BE2C (cell line): Measurements from ENCODE around the gene NAB2.
A peak's percentile ranks its signal among the peaks of the same experiment; 100 is the strongest.

Experiments
- DNase-seq: peaks from one replicate; pipeline ENCODE4 v3.0.0-alpha.2; 2020
- H3K27me3 ChIP-seq: fragments of 250-450 bp; sonication (Bioruptor Pico); 2 replicates; pipeline ENCODE4 v1.5.1; 2020; ENCODE audit warnings: mild to moderate bottlenecking
- H3K36me3 ChIP-seq: fragments of 250-450 bp; sonication (Bioruptor Pico); 2 replicates; pipeline ENCODE4 v1.5.1; 2020; ENCODE audit warnings: mild to moderate bottlenecking
- H3K4me1 ChIP-seq: fragments of 250-450 bp; sonication (Bioruptor Pico); 2 replicates; pipeline ENCODE4 v1.5.1; 2020
- H3K4me3 ChIP-seq: 2 replicates; pipeline ENCODE4 v1.5.1; 2011; ENCODE audit warnings: low read depth, low read length
- H3K9me3 ChIP-seq: fragments of 250-450 bp; sonication (Bioruptor Pico); 2 replicates; pipeline ENCODE4 v1.5.1; 2020
- TF ChIP-seq, protein P1 (sequence below): IDR thresholded peaks from 2 replicates; pipeline ENCODE4 v1.5.1; 2012; ENCODE audit warnings: mild to moderate bottlenecking, low read depth, low read length

The NAB2 gene

DNA sequence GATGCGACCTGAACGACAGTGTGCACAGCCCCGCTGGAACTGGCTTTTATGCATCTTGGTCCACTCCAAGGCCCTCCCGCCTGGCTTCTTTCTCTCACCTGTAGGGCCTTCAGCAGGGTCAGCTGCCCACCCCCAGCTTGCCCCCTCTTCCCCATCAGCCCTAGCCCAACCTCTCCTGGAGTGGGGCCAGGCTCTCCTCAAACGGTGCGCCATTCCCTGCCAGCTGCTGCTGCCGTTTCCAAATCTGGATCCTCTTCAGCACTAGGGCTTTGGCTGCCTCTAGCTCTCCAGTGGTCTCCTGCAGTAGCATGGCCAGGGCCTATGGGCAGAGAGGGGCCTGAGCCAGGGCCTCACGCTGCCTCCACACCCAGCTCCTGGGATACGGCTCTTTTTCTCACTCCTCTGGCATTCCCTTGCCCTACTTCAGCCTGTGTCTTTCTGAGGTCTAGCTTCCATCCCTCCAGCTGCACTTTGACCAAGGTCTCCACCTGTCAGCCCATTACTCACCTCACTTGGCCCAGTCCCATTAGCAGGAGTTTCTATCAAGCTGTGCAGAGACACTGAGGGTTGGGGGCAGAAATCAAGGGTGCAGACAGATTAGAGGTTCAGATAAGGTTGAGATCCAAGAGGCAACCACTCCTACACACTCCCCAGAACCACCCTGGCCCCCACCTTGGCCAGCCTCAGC, 17.3 kb downstream of the NAB2 start:
- no peak for DNase-seq
- Histone ChIP-seq H3K36me3 (no peaks in the 10 kb centered on the region), H3K4me1 (peaks cover 8% of the 10 kb centered on the region), H3K4me3 (no peak overlapping the region), H3K9me3 (no peaks in the 10 kb centered on the region), H3K27me3 (no peaks in the 10 kb centered on the region)
- TF ChIP-seq, protein P1, sequence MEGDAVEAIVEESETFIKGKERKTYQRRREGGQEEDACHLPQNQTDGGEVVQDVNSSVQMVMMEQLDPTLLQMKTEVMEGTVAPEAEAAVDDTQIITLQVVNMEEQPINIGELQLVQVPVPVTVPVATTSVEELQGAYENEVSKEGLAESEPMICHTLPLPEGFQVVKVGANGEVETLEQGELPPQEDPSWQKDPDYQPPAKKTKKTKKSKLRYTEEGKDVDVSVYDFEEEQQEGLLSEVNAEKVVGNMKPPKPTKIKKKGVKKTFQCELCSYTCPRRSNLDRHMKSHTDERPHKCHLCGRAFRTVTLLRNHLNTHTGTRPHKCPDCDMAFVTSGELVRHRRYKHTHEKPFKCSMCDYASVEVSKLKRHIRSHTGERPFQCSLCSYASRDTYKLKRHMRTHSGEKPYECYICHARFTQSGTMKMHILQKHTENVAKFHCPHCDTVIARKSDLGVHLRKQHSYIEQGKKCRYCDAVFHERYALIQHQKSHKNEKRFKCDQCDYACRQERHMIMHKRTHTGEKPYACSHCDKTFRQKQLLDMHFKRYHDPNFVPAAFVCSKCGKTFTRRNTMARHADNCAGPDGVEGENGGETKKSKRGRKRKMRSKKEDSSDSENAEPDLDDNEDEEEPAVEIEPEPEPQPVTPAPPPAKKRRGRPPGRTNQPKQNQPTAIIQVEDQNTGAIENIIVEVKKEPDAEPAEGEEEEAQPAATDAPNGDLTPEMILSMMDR, result no peak

DNA sequence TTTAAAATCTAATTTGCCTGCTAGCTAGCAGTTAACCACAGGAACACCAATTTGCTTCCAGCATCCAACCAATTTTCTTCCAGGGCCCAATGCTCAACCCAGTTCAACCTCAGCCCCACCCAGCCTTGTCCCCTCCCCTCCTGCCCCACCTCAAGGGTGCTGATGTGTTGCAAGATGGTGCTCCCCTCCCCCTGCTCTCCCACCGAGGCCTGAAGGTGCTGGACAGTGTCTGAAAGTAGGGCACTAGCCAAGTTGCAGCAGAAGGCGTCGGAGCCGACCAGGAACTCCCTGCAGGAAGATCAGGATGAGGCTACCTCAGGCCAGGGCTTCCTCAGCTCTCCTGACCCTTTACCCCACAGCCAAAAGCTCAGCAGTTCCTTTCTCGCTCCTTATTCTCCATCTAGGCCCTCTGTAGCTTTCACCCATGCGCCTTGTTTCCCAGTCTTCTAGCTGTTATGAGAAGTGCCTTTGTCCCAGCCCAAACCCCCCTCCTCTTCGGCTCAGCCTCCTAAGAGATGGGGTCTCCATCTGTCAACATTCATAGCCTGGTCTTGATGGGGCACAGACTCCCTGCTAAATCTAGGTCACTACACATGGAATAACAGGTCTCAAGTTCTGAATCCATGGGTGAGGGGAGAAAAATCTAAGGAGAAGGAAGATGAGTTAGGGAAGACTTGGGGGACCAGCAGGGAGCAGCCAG, 18.7 kb downstream of the NAB2 start:
- peaks cover 7% of the 10 kb centered on the region for H3K4me1 ChIP-seq
- no peaks in the 10 kb centered on the region for H3K27me3 ChIP-seq
- H3K4me3 ChIP-seq, result no peak overlapping the region
- no peaks in the 10 kb centered on the region for H3K36me3 ChIP-seq
- no peak for DNase-seq
- TF ChIP-seq, protein P1, result no peak
- no peaks in the 10 kb centered on the region for H3K9me3 ChIP-seq

DNA sequence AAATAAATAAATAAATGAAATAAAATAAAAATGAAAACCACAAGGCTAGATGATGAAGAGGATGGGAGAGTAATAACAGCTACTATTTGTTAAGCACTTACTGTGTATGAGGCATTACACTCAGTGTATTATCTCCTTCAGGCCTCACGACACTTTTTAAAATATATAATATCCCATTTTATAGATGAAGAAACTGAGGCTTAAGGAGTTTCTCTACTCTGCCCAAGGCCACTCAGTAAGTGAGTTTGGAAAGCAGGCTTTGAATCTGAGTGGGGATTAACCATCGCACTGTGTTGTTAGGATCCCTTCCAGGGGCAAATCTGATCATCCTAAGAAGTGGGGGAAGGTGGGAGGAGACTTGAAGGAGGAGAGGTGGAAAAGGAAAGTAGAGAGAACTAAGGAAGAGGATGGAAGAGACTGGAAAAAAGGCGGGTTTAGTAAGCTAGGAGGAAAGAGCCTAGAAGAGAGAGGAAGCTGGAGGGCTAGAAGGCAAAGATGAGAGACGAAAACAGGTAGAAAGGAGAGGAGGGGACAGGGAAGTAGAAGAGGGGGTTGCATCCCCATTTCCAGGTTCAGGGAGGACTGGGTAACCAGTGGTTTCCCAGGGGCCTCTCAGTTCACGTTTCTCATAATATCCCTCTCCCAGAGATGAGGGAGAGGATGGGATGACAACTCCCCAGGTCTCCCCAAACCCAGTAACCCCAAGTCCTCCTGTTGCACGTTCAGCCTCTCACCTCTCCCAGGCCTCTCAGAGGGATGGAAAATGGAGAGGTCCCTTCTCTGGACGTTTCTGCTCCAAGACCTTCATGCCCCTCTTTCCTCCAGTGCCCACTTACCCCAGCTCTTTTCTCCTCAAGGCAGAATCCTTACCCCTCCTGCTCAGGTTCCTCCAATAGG, 20.5 kb downstream of the NAB2 start:
- no peaks in the 10 kb centered on the region for H3K36me3 ChIP-seq
- TF ChIP-seq, protein P1, result no peak
- H3K9me3 ChIP-seq, result no peaks in the 10 kb centered on the region
- H3K4me3 ChIP-seq, result no peak overlapping the region
- DNase-seq, result no peak
- H3K4me1 ChIP-seq, result peaks cover 7% of the 10 kb centered on the region
- H3K27me3 ChIP-seq, result no peaks in the 10 kb centered on the region

DNA sequence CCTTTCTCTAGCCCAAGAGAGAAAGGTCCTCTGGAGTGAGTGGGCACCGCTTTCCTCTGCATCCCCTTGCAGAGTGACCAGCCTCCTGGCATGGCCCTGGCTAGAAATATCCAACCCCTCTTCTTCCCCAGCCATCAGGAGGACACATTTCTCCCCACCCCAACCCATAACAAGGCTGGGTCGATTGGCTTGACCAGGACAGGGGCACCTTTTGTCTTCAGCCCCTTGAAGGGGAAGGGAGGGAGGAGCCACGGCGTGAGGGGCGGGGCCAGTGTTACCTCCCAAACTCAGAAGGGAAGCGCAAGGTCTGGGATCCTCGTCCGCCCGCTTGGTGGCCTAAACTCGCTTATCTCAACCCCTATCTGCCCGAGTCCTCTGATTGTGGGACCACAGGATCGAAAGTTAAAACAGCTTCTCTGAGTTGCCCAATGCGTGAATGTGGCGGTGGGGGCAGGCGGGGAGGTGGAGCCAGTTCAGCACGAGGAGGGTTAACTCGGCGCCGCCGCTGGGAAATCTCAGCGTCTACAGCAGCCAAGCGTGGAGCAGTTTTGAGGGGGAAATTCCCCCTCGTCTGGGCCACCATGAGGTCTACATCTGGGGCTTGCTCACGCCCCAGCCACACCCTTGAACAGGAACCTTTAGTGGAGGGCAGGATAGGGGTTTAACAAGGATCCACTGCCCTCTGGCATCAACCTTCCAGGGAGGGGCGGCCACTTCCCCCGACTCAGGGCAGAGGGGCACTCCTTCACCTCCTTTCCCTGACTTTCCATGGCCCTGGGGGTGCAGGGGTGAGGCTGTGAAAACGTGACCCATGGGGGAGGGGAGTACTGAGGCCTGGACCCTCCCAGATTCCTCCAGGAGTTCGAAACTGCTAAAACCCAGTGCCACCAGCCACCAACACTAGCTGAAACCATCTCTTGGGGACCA, 21.5 kb downstream of the NAB2 start:
- Histone ChIP-seq H3K9me3 (no peaks in the 10 kb centered on the region), H3K4me1 (peaks cover 7% of the 10 kb centered on the region), H3K27me3 (no peaks in the 10 kb centered on the region), H3K4me3 (no peak overlapping the region), H3K36me3 (no peaks in the 10 kb centered on the region)
- DNase-seq, result no peak
- TF ChIP-seq, protein P1, result no peak

DNA sequence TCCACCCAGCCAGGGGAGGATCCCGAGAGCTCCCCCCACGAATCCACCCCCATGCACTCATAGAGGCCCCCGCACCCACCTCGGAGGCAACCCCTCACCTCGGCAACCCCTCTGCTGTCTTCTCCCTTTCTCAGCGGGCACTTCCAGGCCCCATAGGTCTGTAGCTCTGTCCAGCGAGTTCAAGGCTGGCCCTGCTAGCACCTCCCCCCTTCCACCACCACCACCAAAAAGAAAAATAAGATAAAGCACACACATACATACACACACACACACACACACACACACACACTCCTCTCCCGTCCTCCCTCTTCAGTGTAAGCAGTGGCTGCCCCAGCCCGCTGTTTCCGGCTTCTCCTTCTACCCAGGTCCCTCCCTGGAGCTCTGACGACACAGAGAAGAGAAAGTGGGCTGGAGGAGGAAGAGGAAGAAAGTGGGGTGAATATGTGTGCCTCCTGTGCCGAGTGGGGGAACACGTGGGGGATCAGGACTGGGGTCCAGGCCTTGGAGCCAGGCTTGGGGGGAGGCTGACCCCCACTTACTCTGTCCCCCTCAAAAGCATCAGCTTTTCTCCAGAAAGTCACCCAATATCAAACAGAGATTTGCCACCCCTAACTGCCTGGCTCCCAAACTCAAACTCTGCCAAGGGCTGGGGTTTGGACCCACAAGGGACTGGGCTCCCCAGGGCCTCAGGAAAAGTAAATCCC, 22.3 kb downstream of the NAB2 start, which contains the start of gene STAT6:
TSS of gene STAT6 (minus strand) at position 332 of the 704 bp plus-strand sequence. CDS start 3,084 bp downstream, outside the sequence.
- H3K36me3 ChIP-seq, result no peaks in the 10 kb centered on the region
- peaks cover 7% of the 10 kb centered on the region for H3K4me1 ChIP-seq
- H3K9me3 ChIP-seq, result no peaks in the 10 kb centered on the region
- peak within 1 kb of the TSS; percentile 72 for H3K4me3 ChIP-seq
- no peaks in the 10 kb centered on the region for H3K27me3 ChIP-seq
- no peak for DNase-seq
- TF ChIP-seq, protein P1, result no peak
